ENCODE data around the gene PRR29.

PRR29 gene

DNA sequence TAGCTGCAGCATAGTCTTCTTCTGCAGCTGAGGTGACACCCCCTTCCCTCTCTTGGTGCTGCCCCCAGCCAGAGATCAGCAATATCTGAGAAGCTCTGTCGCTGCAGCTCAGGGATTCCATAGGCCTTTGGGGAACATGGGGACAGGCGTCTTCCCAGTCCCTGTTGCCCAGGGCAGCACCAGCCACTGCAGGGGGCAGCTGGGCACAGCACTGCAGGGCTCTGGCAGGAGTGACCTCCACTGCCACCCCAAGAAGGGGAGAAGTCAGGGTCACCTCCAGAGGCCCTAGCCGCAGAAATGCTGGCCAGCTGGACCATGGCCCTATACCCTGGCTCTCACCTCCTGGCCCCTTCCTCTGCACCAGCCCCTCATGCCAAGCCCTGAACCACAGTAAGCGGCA, 42.4 kb upstream of the PRR29 start:
- no peak for TF ChIP-seq ZFX (IDR thresholded peaks at IDR 0.05)
- TF ChIP-seq, protein P1, sequence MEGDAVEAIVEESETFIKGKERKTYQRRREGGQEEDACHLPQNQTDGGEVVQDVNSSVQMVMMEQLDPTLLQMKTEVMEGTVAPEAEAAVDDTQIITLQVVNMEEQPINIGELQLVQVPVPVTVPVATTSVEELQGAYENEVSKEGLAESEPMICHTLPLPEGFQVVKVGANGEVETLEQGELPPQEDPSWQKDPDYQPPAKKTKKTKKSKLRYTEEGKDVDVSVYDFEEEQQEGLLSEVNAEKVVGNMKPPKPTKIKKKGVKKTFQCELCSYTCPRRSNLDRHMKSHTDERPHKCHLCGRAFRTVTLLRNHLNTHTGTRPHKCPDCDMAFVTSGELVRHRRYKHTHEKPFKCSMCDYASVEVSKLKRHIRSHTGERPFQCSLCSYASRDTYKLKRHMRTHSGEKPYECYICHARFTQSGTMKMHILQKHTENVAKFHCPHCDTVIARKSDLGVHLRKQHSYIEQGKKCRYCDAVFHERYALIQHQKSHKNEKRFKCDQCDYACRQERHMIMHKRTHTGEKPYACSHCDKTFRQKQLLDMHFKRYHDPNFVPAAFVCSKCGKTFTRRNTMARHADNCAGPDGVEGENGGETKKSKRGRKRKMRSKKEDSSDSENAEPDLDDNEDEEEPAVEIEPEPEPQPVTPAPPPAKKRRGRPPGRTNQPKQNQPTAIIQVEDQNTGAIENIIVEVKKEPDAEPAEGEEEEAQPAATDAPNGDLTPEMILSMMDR (conservative IDR thresholded peaks at IDR 0.05) = no peak
- H3K27ac ChIP-seq = no peak overlapping the region

DNA sequence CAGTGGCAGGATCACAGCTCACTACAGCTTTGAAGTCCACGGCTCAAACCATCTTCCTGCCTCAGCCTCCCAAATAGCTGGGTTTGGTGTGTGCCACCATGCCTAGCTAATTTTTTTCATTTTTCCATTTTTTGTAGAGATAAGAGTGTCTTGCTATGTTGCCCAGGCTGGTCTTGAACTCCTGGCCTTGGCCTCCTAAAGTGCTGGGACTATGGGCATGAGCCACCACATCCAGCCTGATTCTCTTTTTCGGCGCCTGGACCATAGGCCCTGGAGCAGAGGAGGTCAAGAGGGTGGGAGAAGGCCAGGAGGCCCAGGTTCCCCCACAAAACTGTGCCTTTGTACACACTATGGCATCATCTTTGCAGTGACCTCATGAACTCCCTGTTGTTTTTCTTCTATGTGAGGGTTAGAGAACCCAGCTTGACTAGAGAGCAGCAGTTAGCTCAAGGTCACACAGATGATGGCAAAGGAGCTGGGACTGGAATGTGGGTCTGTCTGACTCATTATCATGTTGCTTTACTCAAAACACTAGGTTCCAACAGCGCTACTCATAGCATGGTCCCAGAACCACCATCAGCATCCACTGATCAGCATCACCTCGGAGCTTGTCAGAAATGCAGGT, 41.7 kb upstream of the PRR29 start:
- TF ChIP-seq ZFX (IDR thresholded peaks at IDR 0.05) = no peak
- TF ChIP-seq, protein P1 (conservative IDR thresholded peaks at IDR 0.05) = no peak
- H3K27ac ChIP-seq = no peak overlapping the region

DNA sequence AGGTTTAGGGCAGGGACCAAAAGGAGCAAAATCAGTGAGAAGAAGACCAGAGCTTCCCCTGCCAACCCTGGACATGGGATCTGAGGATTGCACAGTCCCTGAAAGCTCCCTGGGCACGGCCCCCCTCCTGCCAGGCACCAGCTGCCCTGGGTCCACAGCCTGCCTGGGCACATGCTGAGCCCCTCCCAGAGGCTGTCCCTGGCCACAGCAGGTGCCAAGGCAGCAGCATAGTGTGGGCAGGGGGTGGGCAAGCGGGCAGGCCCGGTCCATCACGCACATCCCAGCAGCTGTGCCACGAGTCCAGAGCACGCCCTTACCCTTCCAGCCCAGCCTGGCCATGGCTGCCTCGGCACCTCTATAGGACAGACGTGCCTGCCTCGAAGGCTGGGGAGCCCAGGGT, 38.1 kb upstream of the PRR29 start:
- H3K27ac ChIP-seq = no peak overlapping the region

DNA sequence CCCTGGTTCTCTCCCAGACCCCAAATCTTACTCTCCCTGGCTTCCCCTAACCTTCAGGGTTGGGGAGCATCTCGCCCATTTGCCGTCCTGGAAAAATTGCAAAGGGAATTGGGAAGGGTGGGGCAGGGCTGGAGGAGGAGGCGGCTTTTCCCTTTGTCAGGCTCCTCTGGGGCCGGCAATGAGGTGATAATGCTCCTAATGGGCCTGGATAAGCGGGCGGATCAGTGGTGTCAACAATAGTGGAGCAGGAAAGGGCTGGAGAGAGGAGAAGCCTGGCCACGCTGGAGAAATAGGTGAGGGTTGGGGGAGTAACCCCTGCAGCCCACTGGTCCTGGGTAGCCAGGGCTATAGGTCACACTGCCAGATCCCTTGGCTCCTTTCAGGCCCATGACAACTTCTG, 37.7 kb upstream of the PRR29 start:
- no peak for TF ChIP-seq ZFX (IDR thresholded peaks at IDR 0.05)
- TF ChIP-seq, protein P1 (conservative IDR thresholded peaks at IDR 0.05) = no peak
- no peak overlapping the region for H3K27ac ChIP-seq

More for the DNA sequence above, 38.1 kb upstream of the PRR29 start:
- TF ChIP-seq ZFX (IDR thresholded peaks at IDR 0.05) = no peak
- TF ChIP-seq, protein P1 (conservative IDR thresholded peaks at IDR 0.05) = no peak

DNA sequence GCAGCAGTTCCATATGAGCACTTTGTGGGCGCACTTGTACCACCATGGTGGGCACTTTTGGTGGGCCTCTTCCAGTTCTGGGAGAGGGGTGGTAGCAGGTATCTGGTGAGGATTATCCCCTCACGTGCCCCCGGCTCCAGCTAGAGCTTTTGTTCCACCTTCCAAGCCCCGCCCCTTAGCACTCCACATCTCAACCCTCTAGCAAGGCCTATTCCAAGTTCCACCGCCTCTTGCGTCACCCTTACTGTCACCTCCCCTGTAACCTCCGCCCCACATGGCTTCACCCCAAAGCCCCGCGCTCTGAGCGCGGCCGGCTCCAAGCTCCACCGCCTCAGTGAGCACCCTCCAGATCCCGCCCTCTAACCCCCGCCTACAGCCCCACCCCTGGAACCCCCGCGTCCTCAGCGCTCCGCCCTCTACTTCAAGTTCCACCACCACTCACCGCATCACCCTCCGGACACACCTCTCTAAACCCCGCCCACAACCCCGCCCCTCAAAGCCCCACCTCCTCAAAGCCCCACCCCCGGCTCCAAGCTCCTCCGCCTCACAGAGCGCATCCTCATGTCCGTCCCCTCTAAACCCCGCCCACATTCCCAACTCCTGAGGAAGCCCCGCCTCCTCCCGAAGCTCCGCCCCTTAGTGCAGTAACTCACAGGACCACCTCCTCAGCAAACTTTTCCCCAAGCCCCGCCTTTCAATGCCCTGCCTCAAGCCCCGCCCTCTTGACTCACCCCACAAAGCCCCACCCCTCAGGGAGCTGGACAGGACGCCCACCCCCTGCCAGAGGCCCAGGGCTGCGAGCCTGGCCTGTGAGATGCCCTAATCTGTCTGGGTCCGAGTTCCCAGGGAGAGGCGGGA, 36.6 kb upstream of the PRR29 start:
- no peak for TF ChIP-seq ZFX (IDR thresholded peaks at IDR 0.05)
- TF ChIP-seq, protein P1 (conservative IDR thresholded peaks at IDR 0.05) = no peak
- H3K27ac ChIP-seq = no peak overlapping the region

DNA sequence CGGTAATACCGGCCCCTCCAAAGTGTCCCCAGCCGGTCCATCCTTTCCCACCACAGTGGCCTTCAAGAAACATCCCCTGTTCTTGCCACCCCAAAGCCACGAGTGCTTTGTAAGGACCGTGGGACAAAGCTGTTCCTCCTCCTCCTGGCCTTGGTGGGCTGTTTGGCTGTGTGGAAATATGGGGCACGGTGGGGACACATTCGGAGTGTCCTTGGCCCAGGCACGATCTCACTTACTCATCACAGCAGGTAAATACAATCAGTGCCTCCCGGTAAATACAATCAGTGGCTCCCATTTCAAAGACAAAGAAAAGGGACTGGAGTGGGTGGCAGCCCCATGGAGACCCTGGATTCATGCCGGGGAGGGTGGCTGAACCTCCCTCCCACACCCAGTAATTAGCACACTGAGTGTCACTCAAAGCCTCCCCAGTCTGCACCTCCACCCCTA, 35.8 kb upstream of the PRR29 start:
- no peak for TF ChIP-seq ZFX (IDR thresholded peaks at IDR 0.05)
- TF ChIP-seq, protein P1 (conservative IDR thresholded peaks at IDR 0.05) = no peak

DNA sequence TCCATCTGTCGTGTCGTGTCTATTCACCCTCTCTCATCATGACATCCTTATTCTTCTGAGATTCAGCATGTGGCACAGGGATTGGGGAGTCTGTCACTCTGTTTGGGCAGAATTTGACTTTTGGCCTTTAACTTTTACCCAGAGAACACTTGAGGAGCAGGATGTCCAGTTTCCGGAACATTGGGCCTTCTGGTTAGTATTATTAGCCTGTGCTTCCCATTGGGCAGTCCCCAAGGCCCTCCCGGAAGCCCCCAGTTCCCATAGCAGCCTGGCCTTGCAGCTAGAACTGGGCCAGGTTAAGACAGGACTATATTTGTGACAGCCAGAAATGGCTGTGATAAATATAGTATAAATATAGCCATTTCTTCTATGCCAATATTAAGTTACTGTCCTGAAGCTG, 35.0 kb upstream of the PRR29 start:
- H3K27ac ChIP-seq = no peak overlapping the region
- TF ChIP-seq, protein P1 (conservative IDR thresholded peaks at IDR 0.05) = no peak
- TF ChIP-seq ZFX (IDR thresholded peaks at IDR 0.05) = no peak

More for the DNA sequence above, 35.8 kb upstream of the PRR29 start:
- H3K27ac ChIP-seq = no peak overlapping the region

Measured in C4-2B (cell line).